Measurements from ENCODE around the gene GGTA1.
"Not testable (repeated sequence)": the region's sequence is repeated elsewhere in the genome, so short reads cannot be mapped to it uniquely, and the experiment has no call there.

GGTA1 gene

DNA sequence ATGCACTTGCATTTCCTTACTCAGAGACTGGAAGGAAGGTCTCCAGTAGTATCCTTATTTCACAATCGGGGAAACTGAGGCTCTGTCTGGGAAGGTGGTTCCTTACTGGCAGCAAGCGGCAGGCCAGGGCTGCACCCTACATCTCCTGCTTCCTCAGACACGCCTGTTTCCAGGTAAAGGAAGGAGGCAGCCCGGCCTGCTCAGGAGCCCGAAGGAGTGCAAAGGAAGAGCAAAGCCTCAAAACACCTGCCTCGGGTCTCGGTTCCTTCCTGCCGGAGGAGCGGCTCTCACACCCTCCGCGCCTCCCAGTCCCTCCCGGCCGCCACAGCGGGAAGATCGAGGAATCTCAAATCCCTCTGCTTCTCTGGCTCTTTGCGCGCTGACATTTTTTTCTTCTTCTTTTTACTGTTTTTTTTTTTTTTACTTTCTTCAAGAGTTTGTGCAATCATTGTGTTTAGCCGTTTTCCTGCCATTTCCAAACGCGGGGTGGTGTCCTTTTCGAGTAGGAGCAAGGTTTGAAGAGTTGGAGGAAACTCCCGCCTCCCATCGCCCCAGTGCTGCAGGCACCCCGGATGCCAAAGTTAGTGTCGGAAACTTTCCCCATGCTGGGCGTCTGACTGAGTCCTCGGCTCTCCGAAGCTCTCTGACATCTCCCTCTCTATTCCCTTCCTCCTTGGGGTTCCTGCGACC, 1.0 kb downstream of the GGTA1 start:
- no peak for DNase-seq

DNA sequence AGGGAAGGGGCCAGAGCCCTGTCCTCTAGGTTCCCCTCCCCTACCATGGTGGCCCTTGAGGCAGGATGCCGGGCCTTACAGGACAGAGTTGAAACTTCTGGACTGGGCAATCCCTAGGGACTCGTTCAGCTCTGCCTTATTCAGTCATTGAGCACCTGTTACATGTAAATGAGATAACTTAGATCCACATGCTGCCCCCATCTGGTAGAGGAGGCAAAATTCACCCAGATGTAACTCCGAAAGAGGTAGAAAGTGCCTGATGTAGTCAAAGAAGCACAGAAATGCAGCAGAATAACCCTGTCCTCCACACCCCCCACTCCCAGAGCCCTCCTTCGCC, 1.5 kb downstream of the GGTA1 start:
- DNase-seq: no peak

DNA sequence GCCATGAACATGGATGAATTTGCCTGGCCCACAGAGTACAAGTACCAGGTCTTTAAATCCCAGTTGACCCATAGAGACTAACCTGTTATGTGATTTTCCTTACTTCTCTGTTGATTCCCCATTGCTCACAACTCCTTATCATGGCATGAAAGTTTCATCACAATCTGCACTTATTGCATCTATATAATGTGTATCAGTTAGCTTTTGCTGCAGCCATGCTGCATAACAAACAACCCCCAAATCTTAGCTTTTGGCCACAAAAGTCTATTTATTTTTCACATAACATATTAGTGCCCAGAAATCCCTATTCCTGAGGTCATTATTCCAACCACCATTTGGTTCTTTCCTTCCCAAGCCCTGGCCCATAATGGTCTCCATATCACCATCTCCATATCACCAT, 3.7 kb downstream of the GGTA1 start:
- no peak for DNase-seq

DNA sequence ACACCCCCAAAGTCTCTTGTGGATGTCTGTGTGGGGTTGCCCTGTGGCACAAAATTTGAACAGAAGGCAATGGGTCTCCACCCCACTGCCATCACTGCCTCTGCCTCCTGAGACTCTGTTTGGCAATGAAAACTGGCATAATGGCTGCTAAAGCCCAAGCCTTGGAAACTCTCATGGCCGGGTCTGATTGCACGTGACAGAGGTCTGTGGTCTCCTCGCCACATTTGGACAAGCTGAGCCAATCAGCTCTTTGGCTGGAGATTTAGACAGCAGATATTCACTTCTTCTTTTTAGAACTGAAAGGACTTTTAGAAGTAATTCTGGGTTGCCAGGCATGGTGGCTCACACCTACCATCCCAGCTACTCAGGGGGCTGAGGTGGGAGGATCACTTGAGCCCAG, 5.5 kb downstream of the GGTA1 start:
- DNase-seq: no peak

DNA sequence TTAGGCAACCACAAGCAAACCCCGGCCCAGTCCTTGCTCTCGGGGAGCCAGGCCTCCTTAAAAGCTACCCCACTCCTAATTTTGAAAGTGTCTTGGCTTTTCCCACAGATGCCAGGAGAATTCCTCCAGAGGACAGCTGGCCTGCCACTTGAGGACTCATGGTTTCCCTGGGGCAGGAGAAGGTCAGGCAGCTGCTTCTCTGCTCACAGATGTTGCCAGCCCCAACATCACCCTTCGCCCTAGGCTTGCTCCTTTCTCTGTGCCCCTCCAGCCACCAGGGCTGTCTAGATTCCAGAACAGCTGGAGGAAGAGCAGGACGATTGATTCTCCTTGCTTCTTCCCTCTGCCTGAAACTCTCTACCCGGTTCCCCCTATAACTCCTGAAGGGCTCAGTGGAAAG, 8.5 kb downstream of the GGTA1 start:
- no peak for DNase-seq

DNA sequence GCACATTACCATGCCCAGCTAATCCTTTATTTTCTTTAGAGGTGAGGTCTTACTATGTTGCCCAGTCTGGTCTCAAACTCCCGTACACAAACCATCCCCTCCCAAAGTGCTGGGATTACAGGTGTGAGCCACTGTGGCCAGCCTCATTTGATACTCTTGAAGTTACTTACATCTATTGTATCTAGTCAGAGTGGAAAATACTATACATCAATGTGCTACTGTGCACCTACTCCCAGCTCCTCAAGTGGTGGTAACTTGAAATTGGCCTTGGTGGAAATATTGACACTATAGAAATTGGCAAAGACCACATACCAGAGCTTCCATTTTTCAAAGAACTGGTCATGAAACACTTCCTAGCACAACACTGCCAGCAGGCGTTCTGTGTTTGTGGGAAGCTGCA, 10.3 kb downstream of the GGTA1 start:
- DNase-seq: no peak

DNA sequence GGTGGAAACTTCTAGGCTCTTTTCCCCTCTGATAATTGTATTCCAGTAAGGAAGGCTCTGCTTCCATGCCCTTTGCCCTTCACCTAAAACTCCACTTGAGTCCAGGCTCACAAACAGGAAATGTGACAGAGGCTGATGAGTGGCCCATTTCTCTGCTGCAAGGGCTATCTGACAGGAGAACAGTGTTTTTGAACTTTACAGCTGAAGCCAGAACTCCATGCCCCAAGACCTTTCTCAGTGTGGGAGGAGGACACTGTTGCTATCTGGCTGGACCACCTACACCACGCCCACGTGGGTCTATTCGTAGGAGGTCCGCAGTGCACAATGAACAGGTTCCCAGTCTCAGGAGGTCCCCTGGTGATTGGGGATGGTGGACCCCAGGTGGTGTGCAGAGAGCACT, 13.6 kb downstream of the GGTA1 start:
- no peak for DNase-seq

DNA sequence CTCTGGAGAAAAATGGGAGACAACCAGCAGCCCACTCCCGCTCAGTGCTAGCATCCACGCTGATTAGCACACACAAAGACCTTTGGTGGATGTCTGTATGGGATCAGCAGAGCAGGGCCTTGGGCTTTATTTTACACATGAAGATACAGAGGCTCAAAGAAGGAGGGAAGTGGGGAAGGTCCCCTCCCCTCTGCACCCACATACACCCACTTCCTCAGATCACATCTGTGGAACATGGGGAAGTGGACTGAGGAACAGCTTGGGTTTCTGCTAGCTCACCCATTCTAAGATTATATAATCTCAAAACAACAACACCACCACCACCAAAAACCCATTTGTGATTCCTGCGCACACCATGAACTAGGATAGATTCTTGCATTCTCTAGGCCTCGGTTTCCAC, 14.0 kb downstream of the GGTA1 start:
- DNase-seq: no peak

DNA sequence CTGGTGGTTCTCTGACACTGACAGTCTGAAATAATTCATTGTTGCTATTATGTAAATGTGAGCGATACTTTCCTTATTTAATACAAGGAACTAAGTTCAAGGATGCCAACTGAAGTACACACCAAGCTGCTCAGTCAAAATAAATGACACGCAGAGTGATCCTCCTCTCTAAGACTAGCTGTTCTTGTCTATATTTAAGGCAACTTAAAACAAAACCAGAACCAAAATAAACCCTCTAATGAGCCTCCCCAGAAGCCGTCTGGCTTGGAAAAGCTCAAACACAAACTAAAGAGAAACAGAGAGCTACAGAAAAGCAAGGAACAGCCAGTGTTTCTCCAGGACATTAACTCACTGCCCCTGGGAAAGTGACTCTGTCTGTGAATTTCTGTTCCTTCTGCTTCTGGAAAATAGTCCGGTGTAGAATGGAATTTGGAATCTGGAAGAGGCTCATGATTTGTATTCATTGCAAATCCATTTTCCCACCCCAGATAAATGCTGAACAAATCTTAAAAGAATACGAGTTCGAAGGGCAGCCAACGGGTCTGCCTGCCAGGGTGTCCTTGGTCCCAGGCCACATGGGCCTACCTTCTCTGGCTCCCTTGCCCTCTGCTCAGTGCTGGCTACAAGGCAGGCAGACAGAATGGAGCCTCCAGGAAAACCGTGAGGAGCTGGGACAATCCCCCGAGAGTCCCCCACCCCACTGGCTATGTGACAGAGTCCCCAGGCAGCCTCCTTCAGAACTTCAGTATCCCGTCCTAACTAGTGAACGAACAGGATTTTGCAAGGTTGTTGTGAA, 14.8 kb downstream of the GGTA1 start:
- no peak for DNase-seq

DNA sequence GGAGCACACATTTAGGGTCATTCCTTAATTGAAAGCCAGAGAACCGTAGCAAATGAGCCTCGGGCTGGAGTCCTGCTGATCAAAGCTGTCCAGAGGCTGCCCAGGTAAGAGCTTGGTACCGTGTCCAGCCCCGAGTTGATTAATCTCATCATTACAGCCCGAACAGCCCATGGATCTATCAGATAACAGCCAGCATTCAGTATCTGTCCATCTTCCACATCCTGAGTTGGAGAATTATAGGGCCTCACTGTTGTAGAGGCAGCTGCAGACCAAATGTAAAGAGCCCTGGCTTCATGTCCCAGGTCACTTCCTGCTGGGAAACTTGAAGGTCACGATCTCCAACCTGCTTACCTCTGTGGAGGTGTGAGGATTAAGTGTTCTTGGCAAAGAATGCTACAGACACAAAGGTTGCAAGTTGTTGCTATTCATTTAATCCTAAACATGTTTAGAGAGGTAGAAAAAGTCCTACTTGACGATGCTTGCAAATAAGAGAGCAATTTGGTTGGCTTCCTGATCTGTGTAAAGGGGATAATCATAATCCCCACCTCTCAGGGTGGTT, 16.1 kb downstream of the GGTA1 start:
- DNase-seq: no peak

DNA sequence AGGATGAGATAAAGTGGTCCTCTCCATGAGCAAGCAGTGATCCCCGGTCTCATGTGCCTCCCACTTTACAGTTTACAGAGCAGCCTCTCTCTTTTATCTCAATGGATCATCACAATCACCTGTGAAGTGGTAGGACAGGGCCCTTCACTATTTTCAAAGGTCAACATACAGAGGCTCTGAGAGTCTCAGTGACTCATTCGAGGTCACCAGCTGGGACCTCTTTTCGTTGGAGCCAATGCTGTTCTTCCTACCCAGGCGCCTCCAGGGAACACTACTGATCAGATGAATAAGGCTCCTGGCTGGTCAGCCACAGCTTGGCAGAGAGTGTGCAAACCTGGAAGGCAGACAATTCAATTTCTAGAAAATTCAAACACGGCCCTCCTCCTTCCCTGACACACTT, 16.6 kb downstream of the GGTA1 start:
- no peak for DNase-seq

DNA sequence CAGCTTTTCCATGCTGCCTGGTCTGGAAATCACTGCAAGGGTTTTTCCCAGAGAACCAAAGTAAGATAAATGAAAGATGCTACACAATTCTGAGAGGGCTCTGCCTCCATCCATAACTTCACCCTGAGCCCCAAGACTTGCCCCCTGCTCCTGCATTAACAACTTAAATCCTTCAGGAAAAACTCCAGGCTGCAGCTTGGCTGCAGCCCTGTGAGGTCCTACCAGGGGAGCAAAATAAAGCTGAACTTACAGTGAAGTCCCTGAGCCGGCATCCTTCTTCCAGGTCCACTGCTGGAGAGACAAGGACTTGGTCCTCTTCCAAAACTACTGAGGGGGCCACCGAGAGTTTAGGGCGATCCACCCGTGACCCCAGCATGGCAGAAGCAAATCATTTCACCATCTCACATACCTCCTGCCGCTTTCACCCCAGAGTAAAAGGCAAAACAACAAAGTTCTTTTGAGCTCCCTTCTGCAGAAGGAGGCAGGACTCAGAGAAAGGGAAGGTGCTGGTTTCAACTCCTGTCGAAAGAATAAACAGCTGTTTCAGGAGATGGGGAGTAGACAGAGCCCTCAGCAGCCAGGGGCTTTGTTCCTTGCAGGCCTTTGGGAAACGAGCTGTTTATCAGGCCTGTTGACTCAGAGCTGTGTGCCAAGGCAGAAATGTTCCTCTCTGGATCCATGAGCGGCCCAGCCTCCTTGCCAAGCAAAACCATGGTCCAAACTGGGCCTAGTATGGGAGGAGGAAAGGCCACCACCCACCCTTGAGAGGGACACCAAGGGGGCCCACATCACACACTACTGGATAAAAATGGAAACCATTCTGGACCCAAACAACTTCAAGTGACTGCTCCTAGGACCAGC, 20.6 kb downstream of the GGTA1 start:
- DNase-seq: no peak

DNA sequence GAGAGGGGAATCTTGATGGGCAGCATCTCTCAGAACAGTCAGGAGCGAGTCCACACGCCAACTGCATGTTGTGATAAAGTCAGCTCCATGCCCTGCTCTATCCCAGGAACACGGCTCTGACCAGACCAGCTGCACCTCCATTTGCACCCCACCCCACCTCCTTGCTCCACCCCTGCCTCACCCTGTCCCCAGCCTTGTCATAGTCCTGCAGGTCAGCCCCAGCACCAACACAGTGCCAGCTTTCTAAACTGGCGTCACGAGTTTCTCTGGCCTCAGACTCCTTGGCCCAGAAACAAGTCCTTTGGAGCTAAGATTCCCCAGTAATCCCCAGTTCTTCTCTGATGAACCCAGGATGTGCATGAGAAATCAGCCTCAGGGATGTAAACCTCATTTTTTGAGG, 23.5 kb downstream of the GGTA1 start:
- no peak for DNase-seq

DNA sequence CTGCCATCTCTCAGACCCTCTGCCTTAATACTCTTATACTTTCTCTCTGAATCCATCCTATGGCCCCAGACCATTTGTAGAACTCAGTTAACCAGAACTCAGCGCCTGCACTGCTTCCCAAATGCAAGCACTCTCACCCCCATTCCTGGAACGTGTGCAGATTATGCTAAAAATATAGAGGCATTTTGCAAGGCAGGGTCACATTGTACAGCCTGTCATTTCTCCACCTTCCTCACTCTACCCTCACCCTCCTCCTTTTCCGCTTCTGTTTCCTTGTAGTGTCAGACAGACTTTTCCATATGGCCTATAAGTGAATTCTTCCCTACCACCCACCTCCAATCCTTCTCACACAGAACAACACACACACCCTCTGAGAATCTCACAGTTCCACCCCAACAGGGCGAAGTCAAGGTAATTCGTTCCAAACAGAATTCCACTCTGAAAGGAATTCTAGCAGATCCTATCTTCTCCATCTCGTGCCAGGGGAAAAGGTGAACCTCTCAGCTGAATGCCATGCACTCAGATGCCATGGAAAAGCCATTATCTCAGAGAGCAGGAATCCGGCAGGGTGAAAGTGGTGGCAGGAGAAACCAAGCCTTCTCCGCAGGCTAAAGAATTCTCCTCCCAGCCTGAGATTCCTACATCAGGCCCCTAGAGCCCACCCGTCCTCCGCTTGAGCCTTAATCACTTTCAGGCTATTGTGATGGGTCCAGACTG, 25.3 kb downstream of the GGTA1 start:
- DNase-seq: no peak

DNA sequence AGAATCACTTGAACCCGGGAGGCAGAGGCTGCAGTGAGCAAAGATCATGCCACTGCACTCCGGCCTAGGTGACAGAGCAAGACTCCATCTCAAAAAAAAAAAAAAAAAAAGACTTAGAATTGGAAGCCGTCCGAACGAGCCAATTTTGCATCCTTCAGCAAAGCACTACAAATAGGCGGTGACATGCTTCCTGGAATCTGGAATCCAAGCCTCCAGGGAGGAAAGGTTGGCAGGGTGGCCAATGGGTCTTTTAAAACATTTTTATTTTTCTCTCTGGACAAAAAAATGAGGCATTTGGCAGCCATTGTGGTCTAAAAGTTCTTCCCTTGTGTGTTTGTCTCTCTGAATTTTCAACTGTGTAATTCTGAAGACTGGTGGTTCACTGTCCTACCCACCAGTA, 26.4 kb downstream of the GGTA1 start:
- no peak for DNase-seq

DNA sequence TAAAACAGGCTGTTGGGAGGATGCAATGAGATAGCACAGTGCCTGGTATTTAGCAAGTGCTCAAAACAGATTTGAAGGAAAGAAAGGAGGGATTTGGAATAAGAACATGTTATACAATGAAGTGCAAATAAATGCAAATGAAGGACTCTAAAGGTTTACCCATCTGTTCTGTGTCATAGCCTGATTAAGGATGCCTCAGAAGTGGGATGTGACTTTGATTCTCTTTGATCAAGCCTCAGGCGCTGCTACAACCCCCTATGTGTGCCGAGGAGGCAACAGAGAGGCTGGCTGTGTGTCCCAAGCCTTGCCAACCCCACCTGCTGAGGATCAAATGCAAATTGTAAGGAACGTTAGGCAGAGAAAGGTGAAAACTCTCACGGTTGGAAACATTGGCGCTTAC, 27.2 kb downstream of the GGTA1 start:
- DNase-seq: no peak

DNA sequence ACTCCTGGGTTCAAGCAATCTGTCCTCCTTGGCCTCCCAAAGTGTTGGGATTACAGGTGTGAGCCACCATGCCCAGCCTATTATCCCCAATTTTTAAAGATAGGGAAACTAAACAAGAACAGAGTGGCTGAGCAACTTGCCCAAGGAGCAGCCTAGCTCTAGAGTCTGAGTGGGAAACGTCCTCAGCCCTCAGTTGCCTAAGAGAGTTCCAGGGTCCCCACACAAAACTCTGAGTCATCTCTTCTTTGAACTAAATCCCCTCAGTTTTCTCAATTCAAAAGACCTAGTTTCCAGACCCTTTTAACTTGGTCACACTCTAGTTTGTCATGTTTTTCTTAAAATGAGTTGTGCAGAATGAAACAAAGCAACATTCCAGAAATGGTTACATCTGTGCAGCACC, 33.5 kb downstream of the GGTA1 start:
- DNase-seq: no peak

DNA sequence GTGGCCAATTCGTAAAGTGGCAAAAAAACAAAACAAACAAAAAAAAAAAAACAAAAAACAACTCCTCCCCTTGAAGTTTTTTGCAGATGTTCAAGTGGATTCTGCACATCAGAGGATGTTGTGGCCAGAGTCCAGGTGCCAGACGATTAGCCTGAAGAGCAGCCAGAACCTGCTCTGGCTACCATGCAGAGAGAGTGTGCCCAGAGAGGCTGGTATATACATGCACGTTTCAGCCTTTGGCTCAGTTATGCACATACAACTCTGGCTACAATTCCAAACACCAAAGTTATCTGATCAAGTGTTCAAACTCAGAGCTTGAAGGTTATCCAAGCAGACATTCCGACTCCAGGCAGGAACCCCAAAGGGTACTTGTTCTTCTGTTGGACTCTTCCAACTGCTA, 34.7 kb downstream of the GGTA1 start:
- no peak for DNase-seq

DNA sequence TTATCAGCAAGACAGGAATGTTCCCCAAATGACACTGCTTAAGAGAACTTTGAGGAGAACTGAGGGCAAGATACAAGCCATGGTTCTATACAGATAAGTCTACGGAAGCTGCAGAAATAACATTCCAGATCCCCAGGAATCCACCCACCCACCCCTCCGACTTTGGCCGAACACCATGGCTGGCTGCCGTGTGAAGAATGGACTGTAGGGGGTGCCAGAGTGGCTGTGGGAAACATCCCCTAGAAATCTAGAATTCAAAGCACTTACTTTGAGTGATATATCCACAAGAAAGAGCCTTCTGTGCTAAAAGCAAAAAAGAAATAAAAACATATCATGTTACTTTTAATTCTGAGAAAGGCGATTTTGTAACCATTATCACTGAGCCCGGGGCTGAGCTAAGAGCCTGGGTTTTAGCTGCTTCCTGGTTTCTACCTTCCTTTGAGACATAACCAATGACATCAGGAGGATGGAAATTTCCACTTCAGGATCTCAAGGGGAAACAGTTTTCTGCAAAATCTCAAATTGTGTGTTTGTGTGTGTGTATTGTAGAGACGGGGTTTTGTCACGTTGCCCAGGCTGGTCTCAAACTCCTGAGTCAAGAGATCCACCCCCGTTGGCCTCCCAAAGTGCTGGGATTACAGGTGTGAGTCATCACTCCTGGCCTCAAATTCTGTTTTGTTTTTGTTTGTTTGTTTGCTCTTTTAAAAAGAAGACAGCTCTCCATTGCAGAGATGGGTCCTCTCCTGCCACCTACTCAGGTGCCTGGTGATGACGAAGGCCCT, 36.4 kb downstream of the GGTA1 start:
- DNase-seq: peak in 1 of 2 experiments; percentile 11

DNA sequence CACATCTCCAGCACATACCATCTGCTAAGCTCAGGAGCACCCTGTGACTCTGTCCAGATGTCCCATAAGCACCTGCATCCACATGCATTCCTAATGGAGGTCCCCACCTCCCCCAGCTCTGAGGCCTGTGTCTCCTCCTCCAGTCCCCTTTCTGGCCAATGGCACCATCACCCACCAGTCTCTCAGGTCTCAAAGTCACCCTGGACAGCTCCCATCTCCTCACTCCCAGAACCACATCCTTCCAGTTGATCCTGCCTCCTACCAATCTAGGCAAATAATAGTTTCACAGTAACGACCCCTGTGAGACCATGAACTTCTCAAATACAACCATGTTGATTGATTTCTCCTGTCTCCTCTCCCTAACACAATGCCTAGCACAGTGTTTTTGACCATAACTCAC, 40.1 kb downstream of the GGTA1 start:
- no peak for DNase-seq

DNA sequence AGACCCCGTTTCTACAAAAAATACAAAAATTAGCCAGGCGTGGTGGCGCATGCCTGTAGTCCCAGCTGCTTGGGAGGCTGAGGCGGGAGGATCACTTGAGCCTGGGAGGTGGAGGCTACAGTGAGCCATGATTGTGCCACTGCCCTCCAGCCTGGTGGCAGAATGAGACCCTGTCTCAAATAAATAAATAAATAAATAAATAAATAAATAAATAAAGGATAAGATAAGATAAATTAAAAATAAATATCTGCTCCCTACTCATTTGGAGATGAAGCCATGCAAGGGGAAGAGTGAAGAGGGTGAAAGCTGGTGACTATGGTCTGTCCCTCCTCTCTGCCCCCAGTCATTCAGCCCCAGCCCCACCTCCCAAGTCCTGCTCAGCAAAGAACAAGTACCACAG, 41.2 kb downstream of the GGTA1 start:
- DNase-seq: not testable (repeated sequence)
